ENCODE results near the gene PINK1. TPM values are rescaled to one million over a fixed set of nuclear protein-coding genes. Genes with fewer than 3 reads are reported as not detected.

Gene PINK1
- total RNA-seq, 1 experiment from 2014 or later: 17.0 TPM

DNA sequence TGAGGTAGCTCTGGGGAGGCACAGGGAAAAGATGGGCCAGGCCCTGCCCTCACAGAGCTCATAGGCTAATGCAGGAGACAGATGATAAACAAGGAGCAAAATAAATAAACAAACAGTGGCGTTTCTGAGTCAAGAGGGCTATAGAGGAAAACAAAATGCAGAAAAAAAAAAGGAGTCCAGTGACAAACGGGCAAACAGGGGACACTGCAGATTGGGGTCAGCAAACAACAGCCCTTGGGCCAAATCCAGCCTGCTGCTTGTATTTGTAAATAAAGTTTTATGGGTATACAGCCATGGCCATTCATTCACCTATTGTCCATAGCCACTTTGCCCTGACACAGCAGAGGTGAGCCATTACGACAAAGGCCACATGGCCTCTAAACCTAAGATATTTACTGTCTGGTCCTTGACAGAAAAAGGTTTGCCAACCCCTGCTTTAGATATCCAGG, 19.1 kb upstream of the PINK1 start:
- Histone ChIP-seq H2BK5ac (ENCODE audit: insufficient read length, low read length) (no peak overlapping the region), H2BK20ac (ENCODE audit: low read depth, low read length, poor library complexity, severe bottlenecking) (no peak overlapping the region), H3K23me2 (ENCODE audit: insufficient read length, low read depth, low read length, poor library complexity, severe bottlenecking) (no peaks in the 10 kb centered on the region), H3K18ac (ENCODE audit: insufficient read length, low read depth, low read length) (no peak overlapping the region), H3K4ac (ENCODE audit: low read depth, low read length) (no peak overlapping the region), H3K9me3 (ENCODE audit: control insufficient read depth, low read depth, low read length) (no peaks in the 10 kb centered on the region), H4K5ac (ENCODE audit: insufficient read length, low read depth, low read length) (no peak overlapping the region), H3K9ac (ENCODE audit: extremely low read depth, insufficient read length, low read length) (no peak overlapping the region), H2AK5ac (ENCODE audit: insufficient read length, low read length) (no peak overlapping the region), H2BK12ac (ENCODE audit: insufficient read length, low read depth, low read length) (no peak overlapping the region), H3K27me3 (ENCODE audit: insufficient read depth, low read length) (no peaks in the 10 kb centered on the region), H4K91ac (ENCODE audit: insufficient read length, low read depth, low read length) (no peak overlapping the region), H3K79me1 (ENCODE audit: insufficient read depth, low read depth, low read length, poor library complexity, severe bottlenecking) (no peaks in the 10 kb centered on the region), H2BK120ac (ENCODE audit: low read depth, low read length, poor library complexity, severe bottlenecking) (no peak overlapping the region), H3K56ac (ENCODE audit: insufficient read length, low read depth, low read length) (no peak overlapping the region), H3K4me2 (ENCODE audit: insufficient read depth, insufficient read length, low read length) (no peak overlapping the region), H2AFZ (ENCODE audit: low read length) (no peak overlapping the region), H3K14ac (ENCODE audit: insufficient read depth, low read length) (no peak overlapping the region), H3K4me1 (ENCODE audit: insufficient read depth, low read length) (peaks cover 5% of the 10 kb centered on the region; the same call in 1 of the 2 replicates), H3T11ph (ENCODE audit: low read length) (no peak overlapping the region), H3K23ac (ENCODE audit: insufficient read length, low read depth, low read length) (no peak overlapping the region), H3K27ac (ENCODE audit: insufficient read length, low read depth, low read length) (no peak overlapping the region), H4K8ac (replicated peaks; ENCODE audit: insufficient read length, low read depth, low read length) (no peak overlapping the region), H4K20me1 (ENCODE audit: control insufficient read depth, insufficient read depth, insufficient read length) (no peaks in the 10 kb centered on the region), H2BK15ac (ENCODE audit: low read depth, low read length) (no peak overlapping the region), H3K79me2 (ENCODE audit: insufficient read depth, low read length) (no peaks in the 10 kb centered on the region)
- no peak overlapping the region for H3K4me3 Mint-ChIP-seq
- H3K4me1 Mint-ChIP-seq: peaks cover 34 to 41% of the 10 kb centered on the region in 2 experiments
- TF ChIP-seq, protein P1, sequence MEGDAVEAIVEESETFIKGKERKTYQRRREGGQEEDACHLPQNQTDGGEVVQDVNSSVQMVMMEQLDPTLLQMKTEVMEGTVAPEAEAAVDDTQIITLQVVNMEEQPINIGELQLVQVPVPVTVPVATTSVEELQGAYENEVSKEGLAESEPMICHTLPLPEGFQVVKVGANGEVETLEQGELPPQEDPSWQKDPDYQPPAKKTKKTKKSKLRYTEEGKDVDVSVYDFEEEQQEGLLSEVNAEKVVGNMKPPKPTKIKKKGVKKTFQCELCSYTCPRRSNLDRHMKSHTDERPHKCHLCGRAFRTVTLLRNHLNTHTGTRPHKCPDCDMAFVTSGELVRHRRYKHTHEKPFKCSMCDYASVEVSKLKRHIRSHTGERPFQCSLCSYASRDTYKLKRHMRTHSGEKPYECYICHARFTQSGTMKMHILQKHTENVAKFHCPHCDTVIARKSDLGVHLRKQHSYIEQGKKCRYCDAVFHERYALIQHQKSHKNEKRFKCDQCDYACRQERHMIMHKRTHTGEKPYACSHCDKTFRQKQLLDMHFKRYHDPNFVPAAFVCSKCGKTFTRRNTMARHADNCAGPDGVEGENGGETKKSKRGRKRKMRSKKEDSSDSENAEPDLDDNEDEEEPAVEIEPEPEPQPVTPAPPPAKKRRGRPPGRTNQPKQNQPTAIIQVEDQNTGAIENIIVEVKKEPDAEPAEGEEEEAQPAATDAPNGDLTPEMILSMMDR (conservative IDR thresholded peaks at IDR 0.05): no peak
- H3K27ac Mint-ChIP-seq: peak overlapping the region in 2 of 3 experiments; percentile 21 to 91; a peak in 5 of 7 replicates
- DNase-seq: no peak
- no peaks in the 10 kb centered on the region for H3K9me3 Mint-ChIP-seq
- H3K27me3 Mint-ChIP-seq (ENCODE audit: low read depth): no peaks in the 10 kb centered on the region
- H3K36me3 Mint-ChIP-seq (ENCODE audit: insufficient read depth in 1 of 3, low read depth in 3 of 3): no peaks in the 10 kb centered on the region
- WGBS (ENCODE audit: extremely low coverage, insufficient read length, low lambda C conversion rate): no CpG with 5 or more reads among the region's 3 CpGs
